ENCODE measurements around the gene GP2. TPM values are rescaled to one million over a fixed set of nuclear protein-coding genes. Genes with fewer than 3 reads are reported as not detected.
"Not testable (repeated sequence)": the region's sequence is repeated elsewhere in the genome, so short reads cannot be mapped to it uniquely, and the experiment has no call there.

The GP2 gene
- total and polyA plus RNA-seq, 9 donors: 0.30 to 21.0 (median 2.0) TPM; not detected in 4

DNA sequence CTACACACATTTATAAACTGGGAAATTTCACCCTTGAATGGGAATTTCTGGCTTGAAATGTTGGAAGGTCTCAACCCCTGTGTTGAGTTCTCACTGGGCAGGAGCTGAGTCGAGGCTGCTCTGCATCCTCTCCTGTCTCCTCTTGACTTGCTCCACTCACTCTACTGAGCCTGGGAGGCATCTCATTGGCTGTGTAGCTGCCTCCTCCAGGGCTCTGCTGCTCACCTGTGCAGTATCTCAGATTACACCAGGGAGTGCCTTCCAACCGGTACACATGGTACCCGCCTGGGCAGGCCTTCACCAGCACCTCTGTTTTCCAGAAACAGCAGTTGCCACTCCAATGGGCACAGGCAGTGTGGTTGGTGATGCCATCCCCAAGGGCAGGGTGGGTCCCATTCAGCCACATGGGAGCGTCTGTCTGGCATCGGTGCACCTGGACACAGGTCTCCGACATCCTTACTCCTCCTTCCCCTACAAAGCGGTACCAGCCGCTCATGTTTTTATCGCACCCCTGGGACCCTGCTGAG, 3.7 kb downstream of the GP2 start:
- intact Hi-C loops (cut with DNase I): no loop called here
- Histone ChIP-seq H3K27me3 (no peaks in the 10 kb centered on the region), H3K4me3 (no peak overlapping the region), H3K9me3 (no peaks in the 10 kb centered on the region), H3K36me3 (no peaks in the 10 kb centered on the region), H3K4me1 (ENCODE audit: insufficient read depth) (no peaks in the 10 kb centered on the region), H3K27ac (no peak overlapping the region)
- TF ChIP-seq, protein P1, sequence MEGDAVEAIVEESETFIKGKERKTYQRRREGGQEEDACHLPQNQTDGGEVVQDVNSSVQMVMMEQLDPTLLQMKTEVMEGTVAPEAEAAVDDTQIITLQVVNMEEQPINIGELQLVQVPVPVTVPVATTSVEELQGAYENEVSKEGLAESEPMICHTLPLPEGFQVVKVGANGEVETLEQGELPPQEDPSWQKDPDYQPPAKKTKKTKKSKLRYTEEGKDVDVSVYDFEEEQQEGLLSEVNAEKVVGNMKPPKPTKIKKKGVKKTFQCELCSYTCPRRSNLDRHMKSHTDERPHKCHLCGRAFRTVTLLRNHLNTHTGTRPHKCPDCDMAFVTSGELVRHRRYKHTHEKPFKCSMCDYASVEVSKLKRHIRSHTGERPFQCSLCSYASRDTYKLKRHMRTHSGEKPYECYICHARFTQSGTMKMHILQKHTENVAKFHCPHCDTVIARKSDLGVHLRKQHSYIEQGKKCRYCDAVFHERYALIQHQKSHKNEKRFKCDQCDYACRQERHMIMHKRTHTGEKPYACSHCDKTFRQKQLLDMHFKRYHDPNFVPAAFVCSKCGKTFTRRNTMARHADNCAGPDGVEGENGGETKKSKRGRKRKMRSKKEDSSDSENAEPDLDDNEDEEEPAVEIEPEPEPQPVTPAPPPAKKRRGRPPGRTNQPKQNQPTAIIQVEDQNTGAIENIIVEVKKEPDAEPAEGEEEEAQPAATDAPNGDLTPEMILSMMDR (IDR thresholded peaks at IDR 0.05): no peak
- WGBS, 3 donors: 69 to 84% (median 80%) methylated on average over 9 of the region's 9 CpGs
- no peak for DNase-seq

DNA sequence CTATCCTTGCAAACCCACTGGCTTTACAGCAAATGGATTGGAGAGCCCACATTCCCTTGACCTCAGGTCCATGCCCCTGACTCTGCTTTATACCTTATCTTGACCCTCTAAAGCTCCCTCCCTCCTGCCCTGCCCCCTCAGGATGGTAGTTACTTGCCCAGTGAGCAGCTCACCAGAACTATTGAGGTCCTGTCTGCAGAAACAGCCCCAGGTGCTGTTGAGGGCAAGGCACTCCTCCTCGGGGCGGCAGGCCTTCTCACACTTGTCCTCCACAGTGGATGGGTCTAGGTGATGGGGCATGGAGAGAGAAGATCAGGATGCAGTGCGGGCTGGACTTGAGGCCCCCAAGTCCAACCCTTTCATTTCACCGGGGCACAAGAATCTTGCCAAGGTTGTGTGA, 4.6 kb downstream of the GP2 start:
- Histone ChIP-seq H3K4me1 (ENCODE audit: insufficient read depth) (no peaks in the 10 kb centered on the region), H3K27me3 (no peaks in the 10 kb centered on the region), H3K4me3 (no peak overlapping the region), H3K27ac (no peak overlapping the region), H3K9me3 (no peaks in the 10 kb centered on the region), H3K36me3 (no peaks in the 10 kb centered on the region)
- 80 to 89% (median 83%) methylated on average over 4 of the region's 4 CpGs for whole genome bisulfite sequencing, 3 donors
- DNase-seq: no peak
- TF ChIP-seq POLR2A (IDR thresholded peaks at IDR 0.05) (no peak), EP300 (IDR thresholded peaks at IDR 0.05) (no peak)
- TF ChIP-seq, protein P1 (IDR thresholded peaks at IDR 0.05): no peak
- intact Hi-C loops (cut with DNase I): no loop called here

DNA sequence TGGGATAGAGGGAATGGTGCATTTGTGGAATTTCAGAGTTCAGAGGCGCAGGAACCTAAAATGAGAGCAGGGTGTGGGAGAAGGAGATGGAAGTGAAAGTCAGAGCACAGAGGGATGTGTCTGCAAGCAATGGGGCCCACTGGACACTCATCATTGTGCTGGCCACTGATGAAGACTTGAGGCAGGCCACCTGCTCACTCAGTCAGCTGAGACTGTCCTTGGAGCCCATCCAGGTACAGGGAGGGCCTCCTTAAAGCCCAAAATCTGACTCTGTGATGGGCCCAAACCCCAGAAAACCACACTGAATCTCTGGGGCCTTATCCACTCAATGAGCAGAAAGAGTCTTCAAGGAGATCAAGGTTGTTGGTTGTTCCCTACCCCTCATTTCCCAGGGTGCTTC, 5.6 kb downstream of the GP2 start:
- Histone ChIP-seq H3K9me3 (no peaks in the 10 kb centered on the region), H3K4me1 (ENCODE audit: insufficient read depth) (no peaks in the 10 kb centered on the region), H3K27me3 (no peaks in the 10 kb centered on the region), H3K36me3 (no peaks in the 10 kb centered on the region), H3K4me3 (no peak overlapping the region), H3K27ac (no peak overlapping the region)
- intact Hi-C loops (cut with DNase I): no loop called here
- WGBS, 3 donors: 78 to 83% (median 79%) methylated on average over 1 of the region's 1 CpG
- DNase-seq: no peak
- TF ChIP-seq POLR2A (IDR thresholded peaks at IDR 0.05) (no peak), EP300 (IDR thresholded peaks at IDR 0.05) (no peak)
- TF ChIP-seq, protein P1 (IDR thresholded peaks at IDR 0.05): no peak

DNA sequence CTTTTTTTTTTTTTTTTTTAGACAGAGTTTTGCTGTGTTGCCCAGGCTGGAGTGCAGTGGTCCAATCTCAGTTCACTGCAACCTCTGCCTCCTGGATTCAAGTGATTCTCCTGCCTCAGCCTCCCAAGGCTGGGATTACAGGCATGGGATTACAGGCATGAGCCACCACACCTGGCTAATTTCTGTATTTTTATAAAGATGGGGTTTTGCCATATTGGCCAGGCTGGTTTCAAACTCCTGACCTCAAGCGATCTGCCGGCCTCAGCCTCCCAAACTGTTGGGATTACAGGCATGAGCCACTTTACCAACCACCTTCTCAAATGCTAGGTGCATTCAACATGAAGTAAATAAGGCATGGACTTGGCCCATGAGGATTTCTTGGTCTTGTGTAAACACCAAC, 6.3 kb downstream of the GP2 start:
- H3K36me3 ChIP-seq; H3K27me3 ChIP-seq; intact Hi-C loops (cut with DNase I); H3K4me3 ChIP-seq; H3K27ac ChIP-seq; H3K9me3 ChIP-seq; H3K4me1 ChIP-seq (ENCODE audit: insufficient read depth); DNase-seq: not testable (repeated sequence)
- WGBS, 3 donors: 90 to 92% (median 91%) methylated on average over 2 of the region's 2 CpGs

DNA sequence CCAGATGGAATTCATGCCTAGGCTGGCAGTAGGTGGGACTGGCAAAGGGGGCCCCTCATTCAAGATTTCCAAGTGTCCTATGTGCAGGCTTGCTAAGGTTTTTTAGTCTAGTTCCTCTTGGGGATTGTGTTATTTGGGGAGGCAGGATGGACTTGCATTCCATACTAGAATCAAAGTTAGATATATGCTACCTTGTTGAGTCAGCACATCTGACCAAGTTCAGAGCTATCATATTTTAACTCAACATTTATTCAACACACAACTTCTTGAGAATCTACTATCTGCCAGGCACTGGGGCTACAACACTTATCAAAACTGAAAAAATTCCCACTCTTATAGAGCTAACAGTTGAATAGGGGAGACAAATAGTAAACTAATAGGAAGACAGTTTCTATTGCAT, 6.7 kb downstream of the GP2 start:
- H3K27me3 ChIP-seq: no peaks in the 10 kb centered on the region
- intact Hi-C loops (cut with DNase I): no loop called here

More for the DNA sequence above, 6.7 kb downstream of the GP2 start:
- H3K4me1 ChIP-seq (ENCODE audit: insufficient read depth): no peaks in the 10 kb centered on the region
- H3K36me3 ChIP-seq: no peaks in the 10 kb centered on the region
- no peak for DNase-seq
- H3K27ac ChIP-seq: no peak overlapping the region
- H3K9me3 ChIP-seq: no peaks in the 10 kb centered on the region
- H3K4me3 ChIP-seq: no peak overlapping the region
- TF ChIP-seq, protein P1 (IDR thresholded peaks at IDR 0.05): no peak
- no peak for TF ChIP-seq POLR2A (IDR thresholded peaks at IDR 0.05)
- TF ChIP-seq EP300 (IDR thresholded peaks at IDR 0.05): no peak
